WERI-Rb-1 (cell line): Measurements from ENCODE around the gene PDCD1.
"Not testable (repeated sequence)": the region's sequence is repeated elsewhere in the genome, so short reads cannot be mapped to it uniquely, and the experiment has no call there.

Experiments
- DNase-seq: peaks from one replicate; pipeline ENCODE4 v3.0.0-alpha.2; 2020
- H3K27ac ChIP-seq: fragments of 250-450 bp; sonication (Bioruptor Pico); 2 replicates; pipeline ENCODE4 v1.5.1; 2020; ENCODE audit warnings: mild to moderate bottlenecking, moderate library complexity
- H3K27me3 ChIP-seq: fragments of 250-450 bp; sonication (Bioruptor Pico); 2 replicates; pipeline ENCODE4 v1.5.1; 2021; ENCODE audit warnings: mild to moderate bottlenecking, low read depth, moderate library complexity; ENCODE audit not compliant: insufficient read depth, severe bottlenecking
- H3K36me3 ChIP-seq: fragments of 250-450 bp; sonication (Bioruptor Pico); 2 replicates; pipeline ENCODE4 v1.5.1; 2020; ENCODE audit warnings: mild to moderate bottlenecking, moderate library complexity
- H3K4me3 ChIP-seq: 2 replicates; pipeline ENCODE4 v1.5.1; 2011; ENCODE audit warnings: low read depth, mild to moderate bottlenecking, control low read depth, low read length
- H3K9me3 ChIP-seq: fragments of 250-450 bp; sonication (Bioruptor Pico); 2 replicates; pipeline ENCODE4 v1.5.1; 2021; ENCODE audit warnings: mild to moderate bottlenecking, moderate library complexity; ENCODE audit not compliant: severe bottlenecking
- CTCF ChIP-seq: IDR thresholded peaks from 2 replicates; pipeline ENCODE4 v1.5.1; 2011; ENCODE audit warnings: low read depth, mild to moderate bottlenecking, control low read depth, inconsistent platforms, low read length

The PDCD1 gene

DNA sequence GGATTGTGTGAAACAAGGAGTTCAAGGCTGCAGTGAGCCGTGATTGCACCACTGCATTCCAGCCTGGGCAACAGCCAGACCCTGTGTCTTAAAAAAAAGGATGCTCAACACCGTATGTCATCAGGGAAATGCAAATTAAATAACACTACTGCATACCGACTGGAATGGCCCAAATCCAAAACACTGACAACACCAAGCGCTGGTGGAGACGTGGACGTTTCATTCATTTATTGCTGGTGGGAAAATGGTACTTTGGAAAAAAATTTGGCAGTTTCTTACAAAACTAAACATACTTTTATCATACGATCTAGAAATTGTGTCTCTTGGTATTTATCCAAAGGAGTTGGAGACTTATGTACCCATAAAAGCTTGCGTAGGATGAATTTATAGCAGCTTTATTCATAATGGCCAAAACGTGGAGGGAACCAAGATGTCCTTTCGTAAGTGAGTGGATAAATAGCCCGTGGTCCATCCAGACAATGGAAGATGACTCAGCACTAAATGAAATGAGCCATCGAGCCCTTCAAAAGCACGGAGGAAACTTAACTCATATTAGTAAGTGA lies 25.5 kb downstream of the PDCD1 start:
- no peak for DNase-seq
- Histone ChIP-seq H3K9me3 (peaks cover 3% of the 10 kb centered on the region), H3K4me3 (no peak overlapping the region), H3K27ac (no peak overlapping the region), H3K36me3 (no peaks in the 10 kb centered on the region), H3K27me3 (no peaks in the 10 kb centered on the region)
- no peak for TF ChIP-seq CTCF

DNA sequence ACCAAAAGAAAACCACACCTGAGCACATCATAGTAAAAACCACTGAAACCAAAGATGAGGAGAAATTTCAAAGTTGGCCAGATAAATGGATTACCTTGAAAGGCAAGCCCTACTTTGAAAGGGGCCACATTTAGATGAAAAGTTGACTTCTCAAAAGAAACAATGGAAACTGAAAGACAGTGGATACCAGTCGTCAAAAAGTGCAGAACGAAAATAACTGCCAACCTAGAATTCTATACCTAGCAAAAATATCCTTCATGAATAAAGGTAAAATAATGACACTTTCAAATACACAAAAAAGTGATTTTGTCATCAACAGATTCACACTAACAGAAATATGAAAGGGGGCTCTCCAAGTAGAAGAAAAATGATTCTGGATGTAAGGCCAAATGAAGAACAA lies 31.3 kb downstream of the PDCD1 start:
- H3K9me3 ChIP-seq, result peaks cover 13% of the 10 kb centered on the region
- H3K36me3 ChIP-seq, result no peaks in the 10 kb centered on the region
- no peak overlapping the region for H3K27ac ChIP-seq
- H3K4me3 ChIP-seq, result no peak overlapping the region
- H3K27me3 ChIP-seq, result no peaks in the 10 kb centered on the region
- DNase-seq, result no peak
- no peak for TF ChIP-seq CTCF

DNA sequence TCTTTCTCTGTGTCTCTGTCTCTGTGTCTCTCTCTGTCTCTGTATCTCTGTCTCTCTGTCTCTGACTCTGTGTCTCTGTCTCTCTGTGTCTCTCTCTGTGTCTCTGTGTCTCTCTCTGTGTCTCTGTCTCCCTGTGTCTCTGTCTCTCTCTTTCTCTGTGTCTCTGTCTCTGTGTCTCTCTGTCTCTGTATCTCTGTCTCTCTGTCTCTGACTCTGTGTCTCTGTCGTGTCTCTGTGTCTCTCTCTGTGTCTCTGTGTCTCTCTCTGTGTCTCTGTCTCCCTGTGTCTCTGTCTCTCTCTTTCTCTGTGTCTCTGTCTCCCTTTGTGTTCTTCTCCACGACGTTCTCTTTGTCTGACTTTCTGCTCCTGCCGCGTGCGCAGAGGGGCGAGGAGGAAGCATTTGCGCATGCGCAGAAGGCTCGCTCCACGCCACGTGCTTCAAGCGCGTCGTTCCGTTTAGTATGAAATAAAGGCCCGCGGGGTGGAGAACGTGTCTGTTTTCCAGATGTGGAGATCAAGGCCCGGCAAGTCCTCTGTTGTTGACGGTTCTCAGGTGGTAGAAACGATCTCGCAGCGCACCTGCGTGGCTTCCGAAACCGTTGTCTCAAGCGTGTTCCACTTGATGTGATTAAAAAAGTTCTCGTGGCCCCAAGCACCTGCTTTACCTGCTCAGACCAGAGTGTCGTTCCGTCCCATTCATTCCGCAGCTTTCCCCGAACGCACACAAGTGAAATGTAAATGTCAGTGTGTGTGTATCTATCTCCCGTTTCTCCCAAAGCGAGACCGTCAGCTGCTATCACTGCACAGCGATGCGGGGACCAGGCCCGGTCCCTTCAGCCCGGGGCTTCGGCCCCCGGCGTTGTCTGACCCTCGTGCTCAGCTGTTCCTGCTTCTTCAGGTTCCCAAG lies 34.9 kb downstream of the PDCD1 start:
- not testable (repeated sequence) for H3K27me3 ChIP-seq, H3K4me3 ChIP-seq, H3K36me3 ChIP-seq, H3K27ac ChIP-seq, DNase-seq
- peaks cover 13% of the 10 kb centered on the region for H3K9me3 ChIP-seq

GRCh38 chr2:241822264-241822623 lies 36.5 kb downstream of the PDCD1 start:
- no peaks in the 10 kb centered on the region for H3K36me3 ChIP-seq
- no peak for TF ChIP-seq CTCF
- no peak for DNase-seq
- H3K27ac ChIP-seq, result no peak overlapping the region
- H3K4me3 ChIP-seq, result no peak overlapping the region
- H3K9me3 ChIP-seq, result peaks cover 9% of the 10 kb centered on the region
- no peaks in the 10 kb centered on the region for H3K27me3 ChIP-seq

DNA sequence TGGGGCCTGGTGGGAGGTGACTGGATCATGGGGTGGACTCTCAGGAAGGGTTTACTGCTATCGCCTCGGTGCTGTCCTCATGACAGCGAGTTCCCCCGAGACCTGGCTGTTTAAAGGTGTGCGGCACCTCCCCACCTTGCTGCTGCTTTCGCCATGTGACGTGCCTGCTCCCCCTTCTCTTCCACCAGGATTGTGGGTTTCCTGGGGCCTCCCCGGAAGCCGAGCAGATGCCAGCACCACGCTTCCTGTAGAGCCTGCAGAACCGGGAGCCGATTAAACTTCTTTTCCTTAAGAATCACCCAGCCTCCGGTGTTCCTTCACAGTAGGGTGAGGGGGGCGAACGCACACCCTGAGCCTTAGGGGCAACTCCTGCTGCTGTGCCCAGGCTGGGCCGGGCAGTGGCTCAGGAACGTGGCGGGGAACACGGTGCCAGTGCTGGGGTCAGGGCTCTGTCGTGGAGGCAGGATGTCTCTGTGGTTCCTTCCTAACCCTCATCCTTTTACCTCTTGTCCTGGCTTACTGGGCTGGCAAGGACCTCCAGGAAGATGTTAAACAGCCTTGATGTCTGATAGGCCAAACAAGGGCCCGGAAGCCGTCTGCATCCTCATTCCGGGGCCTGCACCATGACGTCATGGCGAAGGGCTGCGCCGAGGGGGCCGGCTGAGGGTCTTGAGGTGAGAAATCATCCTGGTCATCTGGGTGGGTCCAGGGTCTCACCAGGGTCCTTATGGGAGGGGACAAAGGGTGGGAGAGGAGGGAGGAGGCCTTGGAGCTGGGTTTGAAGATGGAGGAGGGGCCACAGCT lies 37.0 kb downstream of the PDCD1 start:
- no peak for TF ChIP-seq CTCF
- Histone ChIP-seq H3K27ac (no peak overlapping the region), H3K27me3 (no peaks in the 10 kb centered on the region), H3K4me3 (no peak overlapping the region), H3K9me3 (peaks cover 3% of the 10 kb centered on the region), H3K36me3 (no peaks in the 10 kb centered on the region)
- no peak for DNase-seq
